Uterus (tissue), 2 donors: ENCODE results near the gene SPOCK1.

ENCODE experiments used
- POLR2A ChIP-seq, 2 donors: fragments of 450-650 bp; IDR thresholded peaks; one replicate each; pipeline ENCODE4 v1.6.1; 2016; ENCODE audit warnings: antibody characterized with exemption in 2 of 2, mild to moderate bottlenecking in 1 of 2, moderate library complexity in 1 of 2
- TF ChIP-seq, protein P1 (sequence below), 4 experiments: fragments of 200-600 bp in 2 of 4; fragments of 450-650 bp in 2 of 4; sonication (generic) in 2 of 4; IDR thresholded peaks; one replicate each; pipeline ENCODE4 v1.5.1; 2016 to 2019; ENCODE audit warnings: antibody characterized with exemption in 4 of 4, mild to moderate bottlenecking in 2 of 4, moderate library complexity in 1 of 4

DNA sequence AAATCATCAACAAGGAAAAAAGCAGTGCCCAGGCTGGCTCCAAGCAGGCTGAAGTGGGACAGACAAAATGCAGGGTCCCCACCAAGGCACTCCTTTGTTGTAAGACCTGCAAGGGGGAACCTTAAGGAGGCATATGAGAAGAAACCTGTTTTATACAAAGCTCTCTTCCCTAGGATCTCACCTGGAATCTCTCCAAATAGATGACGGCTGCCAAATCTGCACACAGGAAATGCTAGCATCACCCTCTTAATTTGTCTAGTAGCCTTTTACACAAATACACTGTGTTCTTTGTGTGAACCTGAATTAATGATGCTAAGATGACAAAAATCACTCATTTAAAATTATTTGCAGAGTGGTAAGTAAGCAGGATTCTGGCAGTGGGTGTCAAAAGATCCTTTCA, 280.2 kb downstream of the SPOCK1 start:
- no peak for TF ChIP-seq POLR2A (IDR thresholded peaks at IDR 0.05)
- TF ChIP-seq, protein P1, sequence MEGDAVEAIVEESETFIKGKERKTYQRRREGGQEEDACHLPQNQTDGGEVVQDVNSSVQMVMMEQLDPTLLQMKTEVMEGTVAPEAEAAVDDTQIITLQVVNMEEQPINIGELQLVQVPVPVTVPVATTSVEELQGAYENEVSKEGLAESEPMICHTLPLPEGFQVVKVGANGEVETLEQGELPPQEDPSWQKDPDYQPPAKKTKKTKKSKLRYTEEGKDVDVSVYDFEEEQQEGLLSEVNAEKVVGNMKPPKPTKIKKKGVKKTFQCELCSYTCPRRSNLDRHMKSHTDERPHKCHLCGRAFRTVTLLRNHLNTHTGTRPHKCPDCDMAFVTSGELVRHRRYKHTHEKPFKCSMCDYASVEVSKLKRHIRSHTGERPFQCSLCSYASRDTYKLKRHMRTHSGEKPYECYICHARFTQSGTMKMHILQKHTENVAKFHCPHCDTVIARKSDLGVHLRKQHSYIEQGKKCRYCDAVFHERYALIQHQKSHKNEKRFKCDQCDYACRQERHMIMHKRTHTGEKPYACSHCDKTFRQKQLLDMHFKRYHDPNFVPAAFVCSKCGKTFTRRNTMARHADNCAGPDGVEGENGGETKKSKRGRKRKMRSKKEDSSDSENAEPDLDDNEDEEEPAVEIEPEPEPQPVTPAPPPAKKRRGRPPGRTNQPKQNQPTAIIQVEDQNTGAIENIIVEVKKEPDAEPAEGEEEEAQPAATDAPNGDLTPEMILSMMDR (IDR thresholded peaks at IDR 0.05) = no peak
